ENCODE measurements around the gene SLC9C1. TPM values are rescaled to one million over a fixed set of nuclear protein-coding genes. Genes with fewer than 3 reads are reported as not detected.

The SLC9C1 gene
- total and polyA plus RNA-seq, 9 of the 15 experiments (the other 6 are each of a cell fraction or from before 2014, with no cell fraction given): not detected

DNA sequence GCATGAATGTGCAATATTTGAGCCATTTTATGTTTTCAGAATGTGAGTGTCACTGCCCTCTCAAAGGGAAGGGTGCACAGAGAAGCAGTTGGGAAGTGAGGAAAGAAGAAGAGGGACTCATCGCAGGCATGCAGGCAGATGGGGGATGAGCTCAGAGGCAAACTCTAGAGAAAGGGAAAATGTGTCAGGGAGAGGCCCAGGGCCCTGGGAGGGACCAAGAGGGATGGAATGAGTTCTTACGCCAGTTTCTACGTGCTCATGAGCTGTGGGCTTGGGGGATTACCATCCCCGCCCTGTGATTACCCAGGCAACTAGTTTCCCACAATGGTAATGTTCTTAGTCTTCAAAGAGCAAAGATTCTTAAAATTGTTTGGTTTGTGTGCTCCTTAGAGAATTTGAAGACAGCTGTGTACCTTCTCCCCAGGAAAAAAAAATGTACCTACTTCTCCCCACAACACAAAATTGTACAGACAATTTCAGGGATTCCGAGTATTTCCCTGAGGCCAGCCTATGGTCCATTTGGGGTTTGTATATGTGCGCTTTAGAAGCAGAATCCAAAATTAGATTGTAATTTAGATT, 178.8 kb downstream of the SLC9C1 start:
- H2AFZ ChIP-seq (ENCODE audit: low read depth, low read length): no peak overlapping the region
- H3K79me2 ChIP-seq (ENCODE audit: control insufficient read depth, insufficient read depth, low read length): no peaks in the 10 kb centered on the region
- FAIRE-seq (no peak), ATAC-seq (no peak), DNase-seq (ENCODE audit: extremely low read depth in 1 of 4, low spot score in 3 of 4) (no peak)
- ChIA-PET POLR2A (no interaction called here), CTCF (ENCODE audit: low intra/inter-chr PET ratio) (no interaction called here)
- in situ Hi-C loops (cut with MboI) (loop anchor here (25.0 kb wide), 1 partner anchor 397 kb away; no protein-coding TSS in a partner anchor), intact Hi-C loops (cut with micrococcal nuclease) (no loop called here)
- H3K9ac ChIP-seq (ENCODE audit: insufficient read depth in 1 of 2, low read depth in 2 of 2, low read length in 2 of 2): no peak overlapping the region
- H3K27me3 ChIP-seq (ENCODE audit: control insufficient read depth in 2 of 2, insufficient read depth in 2 of 2, low read length in 2 of 2): no peaks in the 10 kb centered on the region
- H3K27ac ChIP-seq (ENCODE audit: extremely low read depth, low read depth, low read length): no peak overlapping the region
- BruUV-seq (replicated peaks): no TSS peak
- no peaks in the 10 kb centered on the region for H3K4me1 ChIP-seq (replicated peaks in 1 of 2; ENCODE audit: control insufficient read depth in 2 of 2, insufficient read depth in 2 of 2, low read length in 2 of 2)
- no peaks in the 10 kb centered on the region for H3K9me1 ChIP-seq (ENCODE audit: control insufficient read depth, insufficient read depth, low read length)
- H4K20me1 ChIP-seq (replicated peaks; ENCODE audit: control insufficient read depth, insufficient read depth, low read length): no peaks in the 10 kb centered on the region
- WGBS (ENCODE audit: insufficient coverage, low coverage, missing lambda C conversion rate): 59% methylated on average over 5 of the region's 6 CpGs
- H3K4me2 ChIP-seq (ENCODE audit: insufficient read depth, low read length): no peak overlapping the region
- 0 out of 3 replicates have a peak, but pooled peaks cover 2% of the 10 kb centered on the region for H3K36me3 ChIP-seq (ENCODE audit: control insufficient read depth, insufficient read depth, low read length)
- no peak overlapping the region for H3K4me3 ChIP-seq
- no peaks in the 10 kb centered on the region for H3K9me3 ChIP-seq (replicated peaks; ENCODE audit: control insufficient read depth, insufficient read depth, low read depth, low read length)
- TF ChIP-seq NCOA4 (IDR thresholded peaks at IDR 0.05; ENCODE audit: partially characterized antibody): no peak
- no peak for TF ChIP-seq MAZ (CRISPR knock-in tag; conservative IDR thresholded peaks at IDR 0.05 in 1 of 2, IDR thresholded peaks at IDR 0.05 in 1 of 2)
- TF ChIP-seq ARID2 (IDR thresholded peaks at IDR 0.05): no peak
- TF ChIP-seq TRIM28 (IDR thresholded peaks at IDR 0.05): no peak
- TF ChIP-seq, protein P1, sequence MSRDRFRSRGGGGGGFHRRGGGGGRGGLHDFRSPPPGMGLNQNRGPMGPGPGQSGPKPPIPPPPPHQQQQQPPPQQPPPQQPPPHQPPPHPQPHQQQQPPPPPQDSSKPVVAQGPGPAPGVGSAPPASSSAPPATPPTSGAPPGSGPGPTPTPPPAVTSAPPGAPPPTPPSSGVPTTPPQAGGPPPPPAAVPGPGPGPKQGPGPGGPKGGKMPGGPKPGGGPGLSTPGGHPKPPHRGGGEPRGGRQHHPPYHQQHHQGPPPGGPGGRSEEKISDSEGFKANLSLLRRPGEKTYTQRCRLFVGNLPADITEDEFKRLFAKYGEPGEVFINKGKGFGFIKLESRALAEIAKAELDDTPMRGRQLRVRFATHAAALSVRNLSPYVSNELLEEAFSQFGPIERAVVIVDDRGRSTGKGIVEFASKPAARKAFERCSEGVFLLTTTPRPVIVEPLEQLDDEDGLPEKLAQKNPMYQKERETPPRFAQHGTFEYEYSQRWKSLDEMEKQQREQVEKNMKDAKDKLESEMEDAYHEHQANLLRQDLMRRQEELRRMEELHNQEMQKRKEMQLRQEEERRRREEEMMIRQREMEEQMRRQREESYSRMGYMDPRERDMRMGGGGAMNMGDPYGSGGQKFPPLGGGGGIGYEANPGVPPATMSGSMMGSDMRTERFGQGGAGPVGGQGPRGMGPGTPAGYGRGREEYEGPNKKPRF (IDR thresholded peaks at IDR 0.05; ENCODE audit: low read depth, low read length): no peak
- TF ChIP-seq STAT5B (CRISPR knock-in tag; IDR thresholded peaks at IDR 0.05): no peak
- TF ChIP-seq ZNF76 (CRISPR knock-in tag; IDR thresholded peaks at IDR 0.05; ENCODE audit: borderline replicate concordance): no peak
- no peak for TF ChIP-seq SP2 (IDR thresholded peaks at IDR 0.05; ENCODE audit: extremely low read depth, low read depth, low read length, poor library complexity, severe bottlenecking)
- no peak for TF ChIP-seq OTX1 (CRISPR knock-in tag; IDR thresholded peaks at IDR 0.05)
- no peak for TF ChIP-seq GMEB1 (CRISPR knock-in tag; IDR thresholded peaks at IDR 0.05)
- TF ChIP-seq ZNF282 (CRISPR knock-in tag; IDR thresholded peaks at IDR 0.05): no peak
- TF ChIP-seq ZKSCAN1 (IDR thresholded peaks at IDR 0.05; ENCODE audit: low read depth, low read length): no peak
- TF ChIP-seq FOXJ2 (tag; IDR thresholded peaks at IDR 0.05): no peak
- TF ChIP-seq ZNF140 (CRISPR knock-in tag; IDR thresholded peaks at IDR 0.05): no peak
- no peak for TF ChIP-seq KAT8 (IDR thresholded peaks at IDR 0.05; ENCODE audit: low read depth)
- TF ChIP-seq, protein P2, sequence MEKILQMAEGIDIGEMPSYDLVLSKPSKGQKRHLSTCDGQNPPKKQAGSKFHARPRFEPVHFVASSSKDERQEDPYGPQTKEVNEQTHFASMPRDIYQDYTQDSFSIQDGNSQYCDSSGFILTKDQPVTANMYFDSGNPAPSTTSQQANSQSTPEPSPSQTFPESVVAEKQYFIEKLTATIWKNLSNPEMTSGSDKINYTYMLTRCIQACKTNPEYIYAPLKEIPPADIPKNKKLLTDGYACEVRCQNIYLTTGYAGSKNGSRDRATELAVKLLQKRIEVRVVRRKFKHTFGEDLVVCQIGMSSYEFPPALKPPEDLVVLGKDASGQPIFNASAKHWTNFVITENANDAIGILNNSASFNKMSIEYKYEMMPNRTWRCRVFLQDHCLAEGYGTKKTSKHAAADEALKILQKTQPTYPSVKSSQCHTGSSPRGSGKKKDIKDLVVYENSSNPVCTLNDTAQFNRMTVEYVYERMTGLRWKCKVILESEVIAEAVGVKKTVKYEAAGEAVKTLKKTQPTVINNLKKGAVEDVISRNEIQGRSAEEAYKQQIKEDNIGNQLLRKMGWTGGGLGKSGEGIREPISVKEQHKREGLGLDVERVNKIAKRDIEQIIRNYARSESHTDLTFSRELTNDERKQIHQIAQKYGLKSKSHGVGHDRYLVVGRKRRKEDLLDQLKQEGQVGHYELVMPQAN (IDR thresholded peaks at IDR 0.05; ENCODE audit: borderline replicate concordance): no peak
- TF ChIP-seq MCM3 (IDR thresholded peaks at IDR 0.05): no peak
